Kidney (tissue), 14 donors: Measurements from ENCODE around the gene CNNM3. TPM values are rescaled to one million over a fixed set of nuclear protein-coding genes. Genes with fewer than 3 reads are reported as not detected.

Experiments used
- DNase-seq, 5 donors: peaks; one replicate each; pipeline ENCODE4 v3.0.0-alpha.2; 2013 to 2020
- FAIRE-seq: peaks from 2 replicates; lab custom pipeline; 2012; peaks lifted over from hg19 to GRCh38; lab: Jason Lieb, UNC
- H3K27ac ChIP-seq, 2 donors: one replicate each; pipeline ENCODE4 v1.7.0; 2013; ENCODE audit warnings: low read depth in 2 of 2, low read length in 2 of 2, inconsistent platforms in 1 of 2
- H3K27me3 ChIP-seq: one replicate; pipeline ENCODE4 v1.7.1; 2013; ENCODE audit warnings: low read length, inconsistent platforms; ENCODE audit not compliant: control insufficient read depth, insufficient read depth
- H3K36me3 ChIP-seq, 3 donors: one replicate each; pipeline versions ENCODE4 v1.7.0 to v1.7.1; 2013; ENCODE audit warnings: low read length in 3 of 3, control low read depth in 1 of 3, inconsistent platforms in 1 of 3; ENCODE audit not compliant: insufficient read depth in 3 of 3, control insufficient read depth in 2 of 3
- H3K4me1 ChIP-seq, 3 donors: one replicate each; pipeline versions ENCODE4 v1.7.0 to v1.7.1; 2013; ENCODE audit warnings: low read length in 3 of 3, inconsistent platforms in 1 of 3, low read depth in 1 of 3; ENCODE audit not compliant: control insufficient read depth in 2 of 3, insufficient read depth in 2 of 3
- H3K4me3 ChIP-seq, 3 donors: one replicate each; pipeline versions ENCODE4 v1.7.0 to v1.8.1; 2013; ENCODE audit warnings: low read length in 3 of 3, control low read depth in 1 of 3, inconsistent platforms in 1 of 3
- H3K9ac ChIP-seq, 3 donors: one replicate each; pipeline versions ENCODE4 v1.7.0 to v1.7.1; 2013; ENCODE audit warnings: low read length in 3 of 3, control low read depth in 1 of 3, inconsistent platforms in 1 of 3
- H3K9me3 ChIP-seq, 3 donors: one replicate each; pipeline versions ENCODE4 v1.7.0 to v1.7.1; 2013; ENCODE audit warnings: low read length in 3 of 3, control low read depth in 1 of 3, inconsistent platforms in 1 of 3; ENCODE audit not compliant: control insufficient read depth in 2 of 3, insufficient read depth in 1 of 3
- CTCF ChIP-seq: IDR thresholded peaks from 3 replicates; pipeline ENCODE4 v1.5.1; 2012; ENCODE audit warnings: mild to moderate bottlenecking, moderate library complexity, borderline replicate concordance; ENCODE audit not compliant: insufficient read depth; ENCODE audit errors: extremely low read depth
- intact Hi-C: fragments of 100-400 bp; cut with DNase I; formaldehyde crosslinking; loops from one replicate; pipeline ENCODE4 v1.11.1; 2022
- polyA plus RNA-seq: library from polyadenylated mRNA; stranded (reverse); fragments of 350-450 nt; fragmentation: Illumina TruSeq; extraction: RNeasy Lipid Tissue Mini Kit (QIAGEN cat#74804); gene quantifications from one replicate; pipeline ENCODE4 v1.2.3, GENCODE V29; 2014; ENCODE audit warnings: low read depth, low replicate concordance; ENCODE audit not compliant: insufficient read depth
- total RNA-seq: library from RNA; stranded (reverse); fragmentation: NEBNext Ultra II Directional; extraction: Animal tissue kit (Norgen Biotek cat#: 25700); gene quantifications from one replicate; pipeline ENCODE4 v1.2.1, GENCODE V29; 2021
- donor health status: control.
- donor health status: control.
- donor health status: control.
- donor health status: control.
- donor health status: control.
- donor health status: DM: yes; HTN: yes; CAD: no.
- donor health status: Normal renal cell carcinoma (clear cell type).

Gene CNNM3
- total and polyA plus RNA-seq, 2 donors from 2014 or later, result 6.9 to 26.1 TPM

- Histone ChIP-seq H3K4me1 (no peaks in the 10 kb centered on the region), H3K9me3 (no peaks in the 10 kb centered on the region), H3K4me3 (no peak overlapping the region), H3K27me3 (no peaks in the 10 kb centered on the region), H3K9ac (no peak overlapping the region), H3K27ac (no peak overlapping the region), H3K36me3 (peaks cover 0 to 3% (median 0%) of the 10 kb centered on the region in 3 donors)
- peak in 2 of 5 donors; percentile 41 to 56 for DNase-seq
- intact Hi-C loops, result no loop called here
- TF ChIP-seq CTCF, result no peak
- FAIRE-seq, result no peak
Measured at GRCh38 chr2:96808176-96808837, 7.8 kb upstream of the CNNM3 start.

GRCh38 chr2:96809216-96809882 lies 6.7 kb upstream of the CNNM3 start:
- Histone ChIP-seq H3K4me1 (no peaks in the 10 kb centered on the region), H3K4me3 (no peak overlapping the region), H3K27me3 (no peaks in the 10 kb centered on the region), H3K9me3 (no peaks in the 10 kb centered on the region), H3K36me3 (peaks cover 0 to 3% (median 0%) of the 10 kb centered on the region in 3 donors), H3K27ac (no peak overlapping the region), H3K9ac (no peak overlapping the region)
- no peak for TF ChIP-seq CTCF
- peak in 1 of 5 donors; percentile 51 for DNase-seq
- intact Hi-C loops, result no loop called here
- no peak for FAIRE-seq

- no peak overlapping the region for H3K27ac ChIP-seq
- no peaks in the 10 kb centered on the region for H3K27me3 ChIP-seq
- H3K9ac ChIP-seq, result no peak overlapping the region
- H3K36me3 ChIP-seq, result peaks cover 0 to 3% (median 0%) of the 10 kb centered on the region in 3 donors
- FAIRE-seq (no peak), DNase-seq (peak in 1 of 5 donors; percentile 29)
- no peak overlapping the region for H3K4me3 ChIP-seq
- no peak for TF ChIP-seq CTCF
- no peaks in the 10 kb centered on the region for H3K9me3 ChIP-seq
- intact Hi-C loops, result no loop called here
- peaks cover 0 to 2% (median 0%) of the 10 kb centered on the region in 3 donors for H3K4me1 ChIP-seq
Measured at GRCh38 chr2:96809951-96810782, 5.9 kb upstream of the CNNM3 start.
